Gastrocnemius medialis (tissue), 4 donors: ENCODE measurements around the gene GPA33.

Experiments
- POLR2A ChIP-seq, 2 donors: fragments of 450-650 bp; IDR thresholded peaks; one replicate each; pipeline ENCODE4 v1.6.1; 2017; ENCODE audit warnings: antibody characterized with exemption in 2 of 2, mild to moderate bottlenecking in 2 of 2, moderate library complexity in 2 of 2
- TF ChIP-seq, protein P1 (sequence below), 5 experiments: fragments of 450-650 bp in 3 of 5; fragments of 200-600 bp in 2 of 5; sonication (generic) in 2 of 5; IDR thresholded peaks in 4 of 5; conservative IDR thresholded peaks in 1 of 5; 1 replicate in 4 of 5; 2 replicates in 1 of 5; pipeline ENCODE4 v1.5.1; 2016 to 2019; ENCODE audit warnings: antibody characterized with exemption in 5 of 5, mild to moderate bottlenecking in 3 of 5, moderate library complexity in 3 of 5

- TF ChIP-seq, protein P1, sequence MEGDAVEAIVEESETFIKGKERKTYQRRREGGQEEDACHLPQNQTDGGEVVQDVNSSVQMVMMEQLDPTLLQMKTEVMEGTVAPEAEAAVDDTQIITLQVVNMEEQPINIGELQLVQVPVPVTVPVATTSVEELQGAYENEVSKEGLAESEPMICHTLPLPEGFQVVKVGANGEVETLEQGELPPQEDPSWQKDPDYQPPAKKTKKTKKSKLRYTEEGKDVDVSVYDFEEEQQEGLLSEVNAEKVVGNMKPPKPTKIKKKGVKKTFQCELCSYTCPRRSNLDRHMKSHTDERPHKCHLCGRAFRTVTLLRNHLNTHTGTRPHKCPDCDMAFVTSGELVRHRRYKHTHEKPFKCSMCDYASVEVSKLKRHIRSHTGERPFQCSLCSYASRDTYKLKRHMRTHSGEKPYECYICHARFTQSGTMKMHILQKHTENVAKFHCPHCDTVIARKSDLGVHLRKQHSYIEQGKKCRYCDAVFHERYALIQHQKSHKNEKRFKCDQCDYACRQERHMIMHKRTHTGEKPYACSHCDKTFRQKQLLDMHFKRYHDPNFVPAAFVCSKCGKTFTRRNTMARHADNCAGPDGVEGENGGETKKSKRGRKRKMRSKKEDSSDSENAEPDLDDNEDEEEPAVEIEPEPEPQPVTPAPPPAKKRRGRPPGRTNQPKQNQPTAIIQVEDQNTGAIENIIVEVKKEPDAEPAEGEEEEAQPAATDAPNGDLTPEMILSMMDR (IDR thresholded peaks at IDR 0.05 in 4 of 5, conservative IDR thresholded peaks at IDR 0.05 in 1 of 5), result peak in 2 of 5 experiments; percentile 21 to 27
- no peak for TF ChIP-seq POLR2A (IDR thresholded peaks at IDR 0.05)
Observed at GRCh38 chr1:167128261-167129227, 38.4 kb upstream of the GPA33 start.
